SK-N-MC (cell line): Measurements from ENCODE around the gene PLD5.

Experiments used
- DNase-seq: peaks from one replicate; pipeline ENCODE4 v3.0.0-alpha.2; 2011; ENCODE audit warnings: low read depth, low spot score
- H3K27ac ChIP-seq: fragments of 200-600 bp; sonication (generic); 2 replicates; pipeline ENCODE4 v1.5.1; 2016; ENCODE audit warnings: mixed run types
- H3K36me3 ChIP-seq: fragments of 200-600 bp; sonication (generic); 2 replicates; pipeline ENCODE4 v1.6.1; 2017; ENCODE audit warnings: antibody characterized with exemption, low read length, mixed read lengths; ENCODE audit not compliant: insufficient read depth
- H3K4me3 ChIP-seq: fragments of 200-600 bp; sonication (generic); 2 replicates; pipeline ENCODE4 v1.5.1; 2016
- H3K9ac ChIP-seq: fragments of 200-600 bp; sonication (generic); 2 replicates; pipeline ENCODE4 v1.8.0; 2017; ENCODE audit warnings: mixed run types, mixed read lengths; ENCODE audit not compliant: insufficient read length
- H3K9me3 ChIP-seq: fragments of 200-600 bp; sonication (generic); 2 replicates; pipeline ENCODE4 v1.6.1; 2017; ENCODE audit warnings: low read depth, mild to moderate bottlenecking, antibody characterized with exemption, low read length, moderate library complexity, mixed read lengths
- EZH2 ChIP-seq: fragments of 200-600 bp; sonication (generic); IDR thresholded peaks from one replicate; pipeline ENCODE4 v1.6.1; 2017; ENCODE audit warnings: antibody characterized with exemption
- FOXP2 ChIP-seq: optimal IDR thresholded peaks from 2 replicates; pipeline ENCODE3; 2011; ENCODE audit warnings: mild to moderate bottlenecking, moderate library complexity; ENCODE audit not compliant: insufficient read depth; ENCODE audit errors: extremely low read length, control extremely low read depth
- POLR2AphosphoS5 ChIP-seq: IDR thresholded peaks from 2 replicates; pipeline ENCODE4 v1.6.1; 2012; ENCODE audit warnings: mild to moderate bottlenecking, low read depth, low read length, borderline replicate concordance

Gene PLD5

GRCh38 chr1:242447689-242448088 is 76.8 kb downstream of the PLD5 start:
- Histone ChIP-seq H3K4me3 (no peak overlapping the region), H3K36me3 (no peaks in the 10 kb centered on the region)

GRCh38 chr1:242440757-242441156 is 83.7 kb downstream of the PLD5 start:
- H3K27ac ChIP-seq: no peak overlapping the region
- H3K36me3 ChIP-seq: no peaks in the 10 kb centered on the region
- TF ChIP-seq EZH2 (no peak), POLR2AphosphoS5 (no peak), FOXP2 (no peak)
- no peak overlapping the region for H3K4me3 ChIP-seq
- no peak for DNase-seq
- no peak overlapping the region for H3K9ac ChIP-seq
- H3K9me3 ChIP-seq: no peaks in the 10 kb centered on the region

More at GRCh38 chr1:242447689-242448088, 76.8 kb downstream of the PLD5 start:
- DNase-seq: no peak
- Histone ChIP-seq H3K9ac (no peak overlapping the region), H3K9me3 (no peaks in the 10 kb centered on the region), H3K27ac (no peak overlapping the region)
- TF ChIP-seq POLR2AphosphoS5 (no peak), EZH2 (no peak), FOXP2 (no peak)

- H3K27ac ChIP-seq: no peak overlapping the region
- no peaks in the 10 kb centered on the region for H3K9me3 ChIP-seq
Measured at GRCh38 chr1:242435200-242435599, 89.3 kb downstream of the PLD5 start.

GRCh38 chr1:242432491-242433095 is 91.9 kb downstream of the PLD5 start:
- TF ChIP-seq POLR2AphosphoS5 (no peak), FOXP2 (no peak), EZH2 (no peak)
- no peak for DNase-seq
- H3K36me3 ChIP-seq: no peaks in the 10 kb centered on the region
- H3K9ac ChIP-seq: no peak overlapping the region
- no peak overlapping the region for H3K27ac ChIP-seq
- H3K4me3 ChIP-seq: no peak overlapping the region
- H3K9me3 ChIP-seq: no peaks in the 10 kb centered on the region

More at GRCh38 chr1:242435200-242435599, 89.3 kb downstream of the PLD5 start:
- no peak overlapping the region for H3K9ac ChIP-seq
- DNase-seq: no peak
- no peaks in the 10 kb centered on the region for H3K36me3 ChIP-seq
- no peak overlapping the region for H3K4me3 ChIP-seq
- TF ChIP-seq EZH2 (no peak), FOXP2 (no peak), POLR2AphosphoS5 (no peak)

- no peaks in the 10 kb centered on the region for H3K9me3 ChIP-seq
- TF ChIP-seq POLR2AphosphoS5 (no peak), EZH2 (no peak), FOXP2 (no peak)
- no peak overlapping the region for H3K4me3 ChIP-seq
- no peak for DNase-seq
- no peak overlapping the region for H3K27ac ChIP-seq
- H3K9ac ChIP-seq: no peak overlapping the region
- no peaks in the 10 kb centered on the region for H3K36me3 ChIP-seq
Measured at GRCh38 chr1:242431786-242432185, 92.7 kb downstream of the PLD5 start.

- no peak overlapping the region for H3K4me3 ChIP-seq
- no peak overlapping the region for H3K27ac ChIP-seq
- TF ChIP-seq POLR2AphosphoS5 (no peak), EZH2 (no peak), FOXP2 (no peak)
Measured at GRCh38 chr1:242430956-242431355, 93.5 kb downstream of the PLD5 start.

GRCh38 chr1:242428399-242429190 is 95.9 kb downstream of the PLD5 start:
- Histone ChIP-seq H3K4me3 (no peak overlapping the region), H3K9me3 (no peaks in the 10 kb centered on the region), H3K9ac (no peak overlapping the region), H3K27ac (no peak overlapping the region), H3K36me3 (no peaks in the 10 kb centered on the region)
- DNase-seq: no peak
- TF ChIP-seq EZH2: no peak

More at GRCh38 chr1:242430956-242431355, 93.5 kb downstream of the PLD5 start:
- Histone ChIP-seq H3K36me3 (no peaks in the 10 kb centered on the region), H3K9ac (no peak overlapping the region), H3K9me3 (no peaks in the 10 kb centered on the region)
- DNase-seq: no peak

GRCh38 chr1:242427519-242427918 is 97.0 kb downstream of the PLD5 start:
- DNase-seq: no peak
- Histone ChIP-seq H3K9me3 (no peaks in the 10 kb centered on the region), H3K27ac (no peak overlapping the region), H3K36me3 (no peaks in the 10 kb centered on the region), H3K9ac (no peak overlapping the region), H3K4me3 (no peak overlapping the region)
- TF ChIP-seq EZH2 (no peak), POLR2AphosphoS5 (no peak), FOXP2 (no peak)
